ENCODE results near the gene PUS7.

DNA sequence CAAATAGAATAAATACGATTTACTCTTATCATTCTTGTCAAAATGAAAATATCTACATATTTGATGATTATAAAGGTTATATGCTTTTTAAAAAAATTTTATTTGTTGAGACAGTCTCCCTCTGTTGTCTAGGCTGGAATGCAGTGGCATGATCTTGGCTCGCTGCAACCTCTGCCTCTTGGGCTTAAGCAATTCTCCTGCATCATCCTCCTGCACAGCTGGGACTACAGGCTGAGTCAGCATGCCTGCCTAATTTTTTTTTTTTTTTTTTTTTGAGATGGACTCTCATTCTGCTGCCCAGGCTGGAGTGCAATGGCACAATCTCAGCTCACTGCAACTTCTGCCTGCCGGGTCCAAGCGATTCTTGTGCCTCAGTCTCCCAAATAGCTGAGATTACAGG is 48.9 kb downstream of the PUS7 start:
- TF ChIP-seq EZH2 (IDR thresholded peaks at IDR 0.05; ENCODE audit: low read depth, low read length, severe bottlenecking) (no peak), SUZ12 (IDR thresholded peaks at IDR 0.05; ENCODE audit: low read length) (no peak), YY1 (IDR thresholded peaks at IDR 0.05; ENCODE audit: low read depth, low read length) (no peak), GABPA (IDR thresholded peaks at IDR 0.05; ENCODE audit: borderline replicate concordance, insufficient read depth, low read length) (no peak), POLR2AphosphoS5 (IDR thresholded peaks at IDR 0.05; ENCODE audit: low read depth, low read length) (no peak), RXRA (IDR thresholded peaks at IDR 0.05; ENCODE audit: insufficient read depth, low read depth, low read length) (no peak), SP2 (IDR thresholded peaks at IDR 0.05; ENCODE audit: low read length) (no peak)
- TF ChIP-seq, protein P1, sequence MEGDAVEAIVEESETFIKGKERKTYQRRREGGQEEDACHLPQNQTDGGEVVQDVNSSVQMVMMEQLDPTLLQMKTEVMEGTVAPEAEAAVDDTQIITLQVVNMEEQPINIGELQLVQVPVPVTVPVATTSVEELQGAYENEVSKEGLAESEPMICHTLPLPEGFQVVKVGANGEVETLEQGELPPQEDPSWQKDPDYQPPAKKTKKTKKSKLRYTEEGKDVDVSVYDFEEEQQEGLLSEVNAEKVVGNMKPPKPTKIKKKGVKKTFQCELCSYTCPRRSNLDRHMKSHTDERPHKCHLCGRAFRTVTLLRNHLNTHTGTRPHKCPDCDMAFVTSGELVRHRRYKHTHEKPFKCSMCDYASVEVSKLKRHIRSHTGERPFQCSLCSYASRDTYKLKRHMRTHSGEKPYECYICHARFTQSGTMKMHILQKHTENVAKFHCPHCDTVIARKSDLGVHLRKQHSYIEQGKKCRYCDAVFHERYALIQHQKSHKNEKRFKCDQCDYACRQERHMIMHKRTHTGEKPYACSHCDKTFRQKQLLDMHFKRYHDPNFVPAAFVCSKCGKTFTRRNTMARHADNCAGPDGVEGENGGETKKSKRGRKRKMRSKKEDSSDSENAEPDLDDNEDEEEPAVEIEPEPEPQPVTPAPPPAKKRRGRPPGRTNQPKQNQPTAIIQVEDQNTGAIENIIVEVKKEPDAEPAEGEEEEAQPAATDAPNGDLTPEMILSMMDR (IDR thresholded peaks at IDR 0.05; ENCODE audit: control extremely low read depth in 1 of 3, insufficient read depth in 1 of 3, low read depth in 1 of 3, low read length in 3 of 3): no peak
